Measurements from ENCODE around the gene ATP11B.

DNA sequence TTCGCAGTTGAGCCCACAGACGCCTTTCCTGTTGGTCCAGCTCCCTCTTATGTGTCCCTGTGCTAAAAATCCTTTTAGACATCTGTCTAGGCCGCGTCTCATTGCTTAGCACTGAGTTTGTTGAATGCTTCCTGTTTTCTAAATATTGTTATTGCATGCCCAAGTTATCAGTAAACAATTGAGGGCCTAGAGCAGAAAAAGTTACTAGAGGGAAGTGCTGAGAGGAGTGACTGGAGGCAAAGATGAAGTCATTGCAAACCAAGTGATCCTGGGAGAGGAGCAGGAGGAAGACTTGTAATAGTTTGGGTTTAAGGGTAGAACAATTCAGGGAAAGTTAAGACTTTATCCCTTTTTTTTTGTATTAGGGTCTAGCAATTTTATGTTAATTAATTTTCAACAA is 98.9 kb downstream of the ATP11B start:
- TF ChIP-seq, protein P1, sequence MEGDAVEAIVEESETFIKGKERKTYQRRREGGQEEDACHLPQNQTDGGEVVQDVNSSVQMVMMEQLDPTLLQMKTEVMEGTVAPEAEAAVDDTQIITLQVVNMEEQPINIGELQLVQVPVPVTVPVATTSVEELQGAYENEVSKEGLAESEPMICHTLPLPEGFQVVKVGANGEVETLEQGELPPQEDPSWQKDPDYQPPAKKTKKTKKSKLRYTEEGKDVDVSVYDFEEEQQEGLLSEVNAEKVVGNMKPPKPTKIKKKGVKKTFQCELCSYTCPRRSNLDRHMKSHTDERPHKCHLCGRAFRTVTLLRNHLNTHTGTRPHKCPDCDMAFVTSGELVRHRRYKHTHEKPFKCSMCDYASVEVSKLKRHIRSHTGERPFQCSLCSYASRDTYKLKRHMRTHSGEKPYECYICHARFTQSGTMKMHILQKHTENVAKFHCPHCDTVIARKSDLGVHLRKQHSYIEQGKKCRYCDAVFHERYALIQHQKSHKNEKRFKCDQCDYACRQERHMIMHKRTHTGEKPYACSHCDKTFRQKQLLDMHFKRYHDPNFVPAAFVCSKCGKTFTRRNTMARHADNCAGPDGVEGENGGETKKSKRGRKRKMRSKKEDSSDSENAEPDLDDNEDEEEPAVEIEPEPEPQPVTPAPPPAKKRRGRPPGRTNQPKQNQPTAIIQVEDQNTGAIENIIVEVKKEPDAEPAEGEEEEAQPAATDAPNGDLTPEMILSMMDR (IDR thresholded peaks at IDR 0.05): no peak
- no peak for TF ChIP-seq POLR2AphosphoS5 (IDR thresholded peaks at IDR 0.05)

All from breast epithelium (tissue), 3 donors.